Measurements from ENCODE around the gene ULK3.

Gene ULK3

DNA sequence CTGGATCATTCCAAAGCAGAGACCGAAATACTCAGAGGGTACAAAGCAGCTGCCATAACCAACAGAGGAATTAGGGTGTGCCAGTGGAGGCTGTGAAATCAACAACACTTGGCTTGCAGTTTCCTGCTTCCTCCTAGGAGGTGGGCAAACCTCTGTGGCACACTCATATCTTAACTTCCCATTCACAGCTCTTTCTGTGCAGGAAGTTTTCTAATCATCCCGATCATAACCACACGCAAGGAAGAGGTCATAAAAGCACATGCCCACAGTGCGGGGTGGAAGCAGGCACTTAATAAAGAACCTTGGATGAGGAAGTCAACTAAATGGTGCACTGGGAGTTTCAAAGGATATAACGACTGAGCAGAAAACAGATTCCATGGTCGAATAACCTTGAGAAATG lies 25.1 kb upstream of the ULK3 start:
- DNase-seq (ENCODE audit: low read depth in 2 of 2): no peak

DNA sequence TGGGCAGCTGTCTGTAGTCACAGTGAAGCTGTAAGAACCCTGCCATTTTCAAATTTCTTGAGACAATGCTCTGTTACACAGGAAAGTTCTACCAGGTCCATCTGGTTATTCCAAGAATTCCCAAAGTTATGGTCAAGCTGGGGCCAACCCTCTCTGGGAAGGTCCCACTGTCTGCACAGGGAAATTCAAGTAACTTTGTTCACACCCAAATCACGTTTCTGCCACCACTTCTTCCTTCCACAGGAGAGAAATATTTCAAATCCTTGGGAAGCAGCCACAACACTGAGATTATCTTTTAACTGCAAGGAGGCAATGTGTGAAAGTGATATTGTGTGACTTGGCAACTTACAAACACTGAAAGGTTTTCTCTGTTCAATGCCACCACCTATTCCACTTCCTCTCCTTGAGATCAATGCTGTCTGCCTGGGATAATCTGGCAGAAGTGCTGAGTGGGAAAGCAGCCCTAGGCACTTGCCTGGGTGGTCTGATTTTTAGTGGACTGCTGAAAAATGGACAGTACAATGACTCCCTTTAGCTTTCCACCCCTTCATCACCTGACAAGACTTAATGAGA lies 24.6 kb upstream of the ULK3 start:
- DNase-seq (ENCODE audit: low read depth in 2 of 2): no peak

GRCh38 chr15:74866090-74866489 lies 23.1 kb upstream of the ULK3 start:
- DNase-seq (ENCODE audit: low read depth in 2 of 2): no peak

DNA sequence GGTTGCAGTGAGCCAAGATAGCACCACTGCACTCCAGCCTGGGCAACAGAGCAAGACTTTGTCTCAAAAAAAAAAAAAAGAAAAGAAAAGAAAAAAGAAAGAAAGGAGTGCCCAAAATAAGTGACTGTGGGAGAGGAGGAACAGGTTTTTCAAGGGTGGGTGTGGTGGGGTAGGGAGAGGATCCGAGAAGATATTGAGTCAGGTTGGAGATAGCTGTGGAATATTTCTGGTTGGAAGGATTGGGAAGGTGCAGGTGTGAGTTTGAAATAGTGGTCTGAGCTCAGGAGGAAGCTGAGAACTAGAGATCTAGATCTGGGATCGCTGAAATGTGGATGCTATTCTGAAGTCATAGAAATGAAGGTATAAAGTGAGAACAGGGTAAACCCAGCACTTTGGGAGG lies 22.4 kb upstream of the ULK3 start:
- DNase-seq (ENCODE audit: low read depth in 2 of 2): no peak

GRCh38 chr15:74864296-74864695 lies 21.3 kb upstream of the ULK3 start:
- DNase-seq (ENCODE audit: low read depth in 2 of 2): no peak

- DNase-seq (ENCODE audit: low read depth in 2 of 2): no peak
These were observed 20.5 kb upstream of the ULK3 start for GRCh38 chr15:74863239-74864056.

DNA sequence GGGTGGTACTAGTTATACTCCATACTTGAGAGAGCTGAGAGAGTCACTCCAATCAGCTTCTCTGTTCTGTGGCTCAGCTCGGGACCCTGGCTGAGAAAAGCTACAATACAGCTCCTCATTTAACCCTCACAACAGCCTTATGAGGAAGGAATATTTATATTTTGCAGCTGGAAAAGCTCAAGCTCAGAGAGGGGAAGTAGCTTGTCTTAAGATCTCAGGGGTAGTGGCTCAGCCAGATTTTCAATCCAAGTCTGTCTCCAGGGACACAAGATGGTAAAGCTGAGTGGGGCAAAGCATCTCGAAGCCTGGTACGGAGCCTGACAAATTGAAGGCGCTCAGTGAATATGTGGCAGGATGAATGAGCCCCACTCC lies 15.4 kb upstream of the ULK3 start:
- DNase-seq (ENCODE audit: low read depth in 2 of 2): no peak

DNA sequence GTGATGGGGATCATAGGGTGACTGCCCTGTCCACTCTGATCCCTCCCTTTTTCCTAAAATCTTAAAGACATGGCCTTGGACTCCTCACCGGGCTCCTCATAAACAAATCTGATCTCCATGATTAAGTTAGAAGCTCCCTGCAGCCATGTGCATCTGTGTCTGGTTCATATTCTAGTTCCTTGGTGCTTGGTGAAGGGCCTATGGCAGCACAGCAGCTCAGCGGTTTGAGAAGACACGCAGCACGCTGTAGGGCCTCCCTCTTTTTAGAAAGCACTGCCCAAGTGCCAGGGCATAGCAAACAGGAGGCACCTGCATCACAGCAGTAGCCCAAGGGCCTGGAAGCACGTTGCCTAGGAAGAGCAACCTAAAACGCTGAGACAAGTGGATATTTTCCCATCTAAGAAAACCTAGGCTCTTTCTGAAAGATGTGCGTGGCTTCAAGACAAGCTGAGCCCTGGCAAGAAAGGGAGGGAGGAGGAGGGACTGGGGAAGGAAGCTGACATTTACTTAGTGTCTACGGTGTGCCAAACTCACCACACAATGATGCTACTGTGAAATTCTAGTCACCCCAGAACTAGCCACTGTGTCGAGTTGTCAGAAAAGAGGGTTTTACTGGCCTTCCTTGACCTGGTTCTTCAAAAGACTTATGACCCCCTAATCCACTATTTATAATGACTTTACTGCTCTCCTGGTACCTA lies 14.9 kb upstream of the ULK3 start:
- no peak for DNase-seq (ENCODE audit: low read depth in 2 of 2)

- no peak for DNase-seq (ENCODE audit: low read depth in 2 of 2)
These were observed 14.2 kb upstream of the ULK3 start for GRCh38 chr15:74857082-74857655.

GRCh38 chr15:74856537-74856936 lies 13.6 kb upstream of the ULK3 start:
- no peak for DNase-seq (ENCODE audit: low read depth in 2 of 2)

- DNase-seq (ENCODE audit: low read depth in 2 of 2): no peak
These were observed 12.9 kb upstream of the ULK3 start for GRCh38 chr15:74855857-74856256.

DNA sequence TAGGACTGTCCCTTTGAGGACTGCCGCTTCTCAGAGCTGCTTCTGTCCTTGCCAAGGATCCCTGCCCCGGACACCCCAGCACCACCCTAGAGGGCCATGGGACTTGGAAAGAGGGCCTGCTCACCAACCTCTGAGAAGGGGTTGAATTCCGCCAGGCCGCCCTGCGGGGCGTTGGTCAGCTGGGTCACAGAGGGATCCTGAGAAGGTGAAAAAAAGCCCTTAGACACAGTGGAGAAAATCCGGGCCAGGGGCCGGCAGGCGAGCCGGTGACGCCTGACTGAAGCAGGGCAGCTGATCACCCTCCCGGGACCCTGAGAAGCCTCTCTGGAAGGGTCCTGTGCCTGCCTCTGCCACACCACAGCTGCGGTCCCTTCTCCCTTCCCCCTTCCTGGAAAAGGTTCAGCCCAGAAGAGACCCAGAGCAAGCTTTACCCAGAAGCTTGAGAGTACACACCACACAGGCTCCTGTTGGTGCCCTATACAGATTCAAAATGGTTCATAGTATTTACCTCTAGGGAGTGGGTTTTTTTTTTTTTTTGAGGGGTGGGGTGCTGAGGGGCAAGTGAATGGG lies 11.6 kb upstream of the ULK3 start:
- no peak for DNase-seq (ENCODE audit: low read depth in 2 of 2)

DNA sequence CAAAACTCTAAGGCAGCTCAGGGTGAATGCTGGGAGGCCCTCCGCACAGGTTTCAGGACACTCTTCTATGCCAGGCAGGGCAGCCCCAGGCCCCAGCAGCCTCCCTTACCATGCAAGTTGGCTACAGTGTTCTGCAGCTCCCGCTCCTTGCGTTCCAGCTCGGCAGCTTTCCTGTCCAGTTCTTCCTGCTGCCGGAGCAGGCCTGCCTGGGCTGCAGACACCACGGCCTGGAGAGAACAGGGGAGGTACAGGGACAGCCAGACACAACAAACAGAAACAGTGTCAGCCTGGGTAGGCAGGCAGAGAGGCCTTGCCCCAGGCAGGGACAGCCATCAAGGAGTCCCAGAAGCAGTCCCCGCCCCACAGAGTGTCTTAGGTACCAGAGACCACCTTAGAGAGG lies 9.0 kb upstream of the ULK3 start:
- DNase-seq (ENCODE audit: low read depth in 2 of 2): no peak

GRCh38 chr15:74850393-74850792 lies 7.4 kb upstream of the ULK3 start:
- no peak for DNase-seq (ENCODE audit: low read depth in 2 of 2)

DNA sequence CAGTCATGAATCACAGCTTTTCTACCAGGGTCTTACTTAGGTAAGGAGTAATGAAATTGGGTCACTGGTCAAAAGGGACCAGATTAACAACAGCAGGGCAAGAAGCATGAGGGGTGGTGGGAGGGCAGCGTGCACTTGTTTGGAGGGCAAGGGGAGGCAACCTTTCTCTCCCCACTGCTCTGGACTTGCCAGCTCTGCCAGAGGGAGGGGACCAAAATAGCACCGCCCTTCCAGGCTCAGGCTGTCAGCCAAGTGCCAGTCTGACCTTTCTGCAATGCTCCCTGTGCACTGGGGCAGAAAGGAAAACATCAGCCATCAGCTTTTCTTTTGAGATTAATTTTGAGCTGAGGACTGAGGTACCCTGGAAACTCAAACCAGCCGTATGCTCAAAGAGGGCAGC lies 4.5 kb upstream of the ULK3 start:
- no peak for DNase-seq (ENCODE audit: low read depth in 2 of 2)

- DNase-seq (ENCODE audit: low read depth in 2 of 2): no peak
These were observed 2.6 kb upstream of the ULK3 start for GRCh38 chr15:74845581-74845980.

GRCh38 chr15:74845208-74845568 lies 2.2 kb upstream of the ULK3 start:
- DNase-seq (ENCODE audit: low read depth in 2 of 2): no peak

DNA sequence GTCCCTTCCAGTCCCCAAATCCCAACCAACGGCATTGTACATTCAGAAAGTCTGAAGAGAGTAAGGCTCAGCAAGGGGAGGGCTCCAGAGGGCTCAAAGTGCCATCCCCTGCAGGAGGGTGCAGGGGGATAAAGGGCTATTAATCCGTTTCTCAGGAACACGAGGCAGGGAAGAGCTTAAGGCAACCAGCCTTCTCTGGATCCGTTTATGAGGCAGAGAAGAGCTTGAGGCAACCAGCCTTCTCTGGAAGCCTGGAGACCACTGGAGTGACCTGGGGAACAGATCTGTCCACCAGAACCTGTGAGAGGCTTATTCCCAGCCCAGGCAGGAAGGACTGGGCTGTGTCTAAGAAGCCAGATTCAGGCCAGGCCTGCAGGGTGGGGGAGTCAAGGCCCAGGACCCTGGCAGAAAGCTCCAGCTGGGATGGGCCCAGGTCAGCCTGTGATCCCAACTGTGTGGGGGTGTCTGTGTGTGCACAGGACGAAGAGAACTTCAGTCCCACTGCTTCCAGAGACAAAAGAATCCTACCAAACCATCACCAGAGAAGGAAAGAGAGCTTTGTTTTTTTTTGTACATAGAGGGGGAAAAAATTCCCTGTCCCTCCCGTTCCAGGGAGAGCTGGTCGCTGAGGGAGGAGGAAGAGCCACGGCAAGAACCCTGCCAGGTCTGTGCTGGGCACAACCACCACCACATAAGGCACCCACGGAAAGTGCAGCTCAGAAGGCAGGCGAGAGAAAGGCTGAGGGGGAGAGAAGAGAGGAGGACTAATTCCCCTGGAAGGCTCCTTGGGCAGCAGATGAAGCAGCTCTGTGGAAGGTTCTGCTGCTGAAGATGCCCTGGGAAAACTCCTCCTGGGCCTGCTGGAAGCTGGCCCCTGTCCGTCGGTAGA lies 1.6 kb upstream of the ULK3 start:
- DNase-seq (ENCODE audit: low read depth in 2 of 2): no peak

DNA sequence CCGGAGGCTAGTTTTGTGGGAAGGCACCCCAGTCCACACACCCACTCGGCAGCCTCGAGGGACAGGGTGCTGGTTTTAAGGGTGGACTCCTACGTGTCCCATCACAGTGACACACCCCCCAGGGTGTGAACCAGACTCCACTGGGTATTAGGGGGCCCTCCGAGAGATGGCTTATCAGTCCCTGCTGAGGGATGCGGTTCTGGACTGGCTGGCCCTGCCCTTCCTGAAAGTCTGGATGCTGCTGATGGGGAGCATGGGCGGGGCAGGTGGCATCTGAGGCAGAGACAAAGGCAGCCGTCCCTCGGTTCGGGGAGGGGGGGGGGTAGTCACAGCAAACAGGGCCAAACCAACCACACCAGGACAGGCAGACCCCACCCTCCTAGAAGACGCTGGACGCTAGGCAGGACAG lies 939 bp upstream of the ULK3 start:
- no peak for DNase-seq (ENCODE audit: low read depth in 2 of 2)

DNA sequence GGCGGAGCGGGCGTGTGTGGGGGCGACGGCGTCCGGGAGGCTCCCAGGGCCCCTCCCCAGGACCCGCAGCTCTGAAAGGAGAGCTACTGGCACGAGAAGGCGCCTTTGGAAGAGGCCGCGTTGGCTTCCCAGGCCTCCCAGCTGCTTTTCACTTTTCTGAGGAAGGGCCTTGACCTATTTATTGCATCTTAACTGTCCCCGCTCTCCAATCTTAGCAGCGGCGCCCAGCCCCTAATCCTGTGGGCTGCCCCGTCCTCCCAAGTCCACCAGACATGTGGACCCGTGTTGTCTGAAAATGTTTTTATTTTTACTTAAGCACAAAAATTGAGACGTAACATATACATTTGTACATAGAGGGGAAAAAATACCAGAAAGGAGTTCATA lies 481 bp upstream of the ULK3 start:
- no peak for DNase-seq (ENCODE audit: low read depth in 2 of 2)

GRCh38 chr15:74841891-74842373 lies 1.0 kb downstream of the ULK3 start:
- DNase-seq (ENCODE audit: low read depth in 2 of 2): no peak
